Right lobe of liver (tissue), 4 donors: ENCODE data around the gene OR51G1.

Experiments
- CTCF ChIP-seq, 4 donors: fragments of 200-600 bp in 3 of 4; fragments of 450-650 bp in 1 of 4; IDR thresholded peaks; one replicate each; pipeline versions ENCODE4 v1.5.1 to v1.8.0; 2016 to 2022; ENCODE audit warnings: antibody characterized with exemption in 4 of 4, mild to moderate bottlenecking in 2 of 4
- POLR2A ChIP-seq: fragments of 450-650 bp; IDR thresholded peaks from one replicate; pipeline ENCODE4 v1.6.1; 2017; ENCODE audit warnings: antibody characterized with exemption, mild to moderate bottlenecking
- donor health status: DM: no; HTN: no; CAD: no.
- donor health status: DM: no; HTN: no; CAD: no.
- donor health status: DM: no; HTN: yes; CAD: no.

- TF ChIP-seq CTCF (IDR thresholded peaks at IDR 0.05) (no peak), POLR2A (no peak)
Measured at GRCh38 chr11:4887591-4887990, 36.5 kb downstream of the OR51G1 start.
